ENCODE measurements around the gene JADE2. TPM values are rescaled to one million over a fixed set of nuclear protein-coding genes. Genes with fewer than 3 reads are reported as not detected.

Gene JADE2
- total RNA-seq, 1 donor from 2014 or later, result 16.8 TPM

GRCh38 chr5:134577022-134577795 is 51.7 kb downstream of the JADE2 start:
- Mint-ChIP-seq H3K36me3 (ENCODE audit: low read depth) (peaks cover 15% of the 10 kb centered on the region), H3K4me3 (ENCODE audit: unreplicated experiment) (no peak overlapping the region), H3K9me3 (ENCODE audit: low read depth) (no peaks in the 10 kb centered on the region), H3K27me3 (ENCODE audit: low read depth) (no peaks in the 10 kb centered on the region), H3K4me1 (ENCODE audit: low read depth) (peaks cover 9% of the 10 kb centered on the region), H3K27ac (ENCODE audit: unreplicated experiment) (no peak overlapping the region)
- TF ChIP-seq CTCF (IDR thresholded peaks at IDR 0.05), result no peak
- DNase-seq (ENCODE audit: low spot score), result no peak

GRCh38 chr5:134577796-134578577 is 52.5 kb downstream of the JADE2 start:
- peak; percentile 94 for TF ChIP-seq CTCF (IDR thresholded peaks at IDR 0.05)
- H3K4me3 Mint-ChIP-seq (ENCODE audit: unreplicated experiment), result no peak overlapping the region
- peak; percentile 56 for DNase-seq (ENCODE audit: low spot score)
- H3K36me3 Mint-ChIP-seq (ENCODE audit: low read depth), result peaks cover 15% of the 10 kb centered on the region
- H3K27me3 Mint-ChIP-seq (ENCODE audit: low read depth), result no peaks in the 10 kb centered on the region
- H3K9me3 Mint-ChIP-seq (ENCODE audit: low read depth), result no peaks in the 10 kb centered on the region
- no peak overlapping the region for H3K27ac Mint-ChIP-seq (ENCODE audit: unreplicated experiment)
- H3K4me1 Mint-ChIP-seq (ENCODE audit: low read depth), result peaks cover 9% of the 10 kb centered on the region

GRCh38 chr5:134578578-134579283 is 53.3 kb downstream of the JADE2 start:
- peaks cover 15% of the 10 kb centered on the region for H3K36me3 Mint-ChIP-seq (ENCODE audit: low read depth)
- no peak overlapping the region for H3K4me3 Mint-ChIP-seq (ENCODE audit: unreplicated experiment)
- no peaks in the 10 kb centered on the region for H3K27me3 Mint-ChIP-seq (ENCODE audit: low read depth)
- no peaks in the 10 kb centered on the region for H3K9me3 Mint-ChIP-seq (ENCODE audit: low read depth)
- peak; percentile 84 for DNase-seq (ENCODE audit: low spot score)
- no peak for TF ChIP-seq CTCF (IDR thresholded peaks at IDR 0.05)
- peaks cover 9% of the 10 kb centered on the region for H3K4me1 Mint-ChIP-seq (ENCODE audit: low read depth)
- H3K27ac Mint-ChIP-seq (ENCODE audit: unreplicated experiment), result no peak overlapping the region

GRCh38 chr5:134579284-134579771 is 53.9 kb downstream of the JADE2 start:
- DNase-seq (ENCODE audit: low spot score), result peak; percentile 65
- Mint-ChIP-seq H3K9me3 (ENCODE audit: low read depth) (no peaks in the 10 kb centered on the region), H3K4me1 (ENCODE audit: low read depth) (peaks cover 9% of the 10 kb centered on the region), H3K27ac (ENCODE audit: unreplicated experiment) (no peak overlapping the region), H3K4me3 (ENCODE audit: unreplicated experiment) (no peak overlapping the region), H3K36me3 (ENCODE audit: low read depth) (peaks cover 15% of the 10 kb centered on the region), H3K27me3 (ENCODE audit: low read depth) (no peaks in the 10 kb centered on the region)
- no peak for TF ChIP-seq CTCF (IDR thresholded peaks at IDR 0.05)

GRCh38 chr5:134580001-134580460 is 54.6 kb downstream of the JADE2 start:
- DNase-seq (ENCODE audit: low spot score), result peak; percentile 50
- no peak overlapping the region for H3K27ac Mint-ChIP-seq (ENCODE audit: unreplicated experiment)
- TF ChIP-seq CTCF (IDR thresholded peaks at IDR 0.05), result no peak
- no peaks in the 10 kb centered on the region for H3K9me3 Mint-ChIP-seq (ENCODE audit: low read depth)
- H3K27me3 Mint-ChIP-seq (ENCODE audit: low read depth), result no peaks in the 10 kb centered on the region
- no peak overlapping the region for H3K4me3 Mint-ChIP-seq (ENCODE audit: unreplicated experiment)
- H3K4me1 Mint-ChIP-seq (ENCODE audit: low read depth), result peaks cover 9% of the 10 kb centered on the region
- peaks cover 15% of the 10 kb centered on the region for H3K36me3 Mint-ChIP-seq (ENCODE audit: low read depth)

All from chondrocyte (in vitro differentiated cells).